ENCODE measurements around the gene BIRC6. TPM values are rescaled to one million over a fixed set of nuclear protein-coding genes. Genes with fewer than 3 reads are reported as not detected.

Gene BIRC6
- polyA plus RNA-seq, 1 donor (not counting 4 experiments of a cell fraction or from before 2014, with no cell fraction given) = 57.0 TPM

DNA sequence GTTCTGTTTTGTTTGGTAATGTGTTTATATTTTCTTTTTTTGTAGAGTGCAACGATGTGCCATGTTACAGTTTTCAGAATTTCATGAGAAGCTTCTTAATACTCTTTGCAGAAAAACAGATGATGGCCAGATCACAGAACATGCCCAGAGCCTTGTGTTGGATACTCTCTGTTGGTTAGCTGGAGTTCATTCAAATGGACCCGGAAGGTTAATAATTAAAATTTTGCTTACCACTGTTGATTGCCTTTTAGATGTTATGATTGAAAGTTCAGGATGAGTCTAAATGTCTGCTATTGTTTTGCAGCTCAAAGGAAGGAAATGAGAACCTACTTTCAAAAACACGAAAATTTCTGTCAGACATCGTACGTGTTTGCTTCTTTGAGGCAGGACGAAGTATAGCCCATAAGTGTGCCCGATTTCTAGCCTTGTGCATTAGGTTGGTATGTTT lies 85.2 kb downstream of the BIRC6 start:
- FAIRE-seq (no peak), DNase-seq (ENCODE audit: low read depth, low spot score) (no peak)
- H3K9ac ChIP-seq (ENCODE audit: control insufficient read depth, extremely low read depth, insufficient read depth, low read length) = no peak overlapping the region
- no peak overlapping the region for H2AFZ ChIP-seq (ENCODE audit: control insufficient read depth, low read length)
- TF ChIP-seq, protein P1, sequence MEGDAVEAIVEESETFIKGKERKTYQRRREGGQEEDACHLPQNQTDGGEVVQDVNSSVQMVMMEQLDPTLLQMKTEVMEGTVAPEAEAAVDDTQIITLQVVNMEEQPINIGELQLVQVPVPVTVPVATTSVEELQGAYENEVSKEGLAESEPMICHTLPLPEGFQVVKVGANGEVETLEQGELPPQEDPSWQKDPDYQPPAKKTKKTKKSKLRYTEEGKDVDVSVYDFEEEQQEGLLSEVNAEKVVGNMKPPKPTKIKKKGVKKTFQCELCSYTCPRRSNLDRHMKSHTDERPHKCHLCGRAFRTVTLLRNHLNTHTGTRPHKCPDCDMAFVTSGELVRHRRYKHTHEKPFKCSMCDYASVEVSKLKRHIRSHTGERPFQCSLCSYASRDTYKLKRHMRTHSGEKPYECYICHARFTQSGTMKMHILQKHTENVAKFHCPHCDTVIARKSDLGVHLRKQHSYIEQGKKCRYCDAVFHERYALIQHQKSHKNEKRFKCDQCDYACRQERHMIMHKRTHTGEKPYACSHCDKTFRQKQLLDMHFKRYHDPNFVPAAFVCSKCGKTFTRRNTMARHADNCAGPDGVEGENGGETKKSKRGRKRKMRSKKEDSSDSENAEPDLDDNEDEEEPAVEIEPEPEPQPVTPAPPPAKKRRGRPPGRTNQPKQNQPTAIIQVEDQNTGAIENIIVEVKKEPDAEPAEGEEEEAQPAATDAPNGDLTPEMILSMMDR (optimal IDR thresholded peaks at IDR 0.05 in 1 of 3, IDR thresholded peaks at IDR 0.05 in 1 of 3, conservative IDR thresholded peaks at IDR 0.05 in 1 of 3; ENCODE audit: extremely low read depth in 1 of 3, insufficient read depth in 2 of 3, low read length in 3 of 3) = no peak
- TF ChIP-seq EZH2 (IDR thresholded peaks at IDR 0.05; ENCODE audit: low read length) = no peak
- H3K36me3 ChIP-seq (ENCODE audit: control insufficient read depth in 2 of 2, extremely low read depth in 1 of 2, insufficient read depth in 2 of 2, low read length in 2 of 2) = peaks cover 14 to 33% of the 10 kb centered on the region in 2 experiments
- H3K4me2 ChIP-seq (ENCODE audit: control insufficient read depth, extremely low read depth, insufficient read depth, low read depth, low read length) = no peak overlapping the region
- no peaks in the 10 kb centered on the region for H3K4me1 ChIP-seq (ENCODE audit: control insufficient read depth, extremely low read depth, insufficient read depth, low read length)
- no peaks in the 10 kb centered on the region for H3K9me1 ChIP-seq (ENCODE audit: control insufficient read depth, extremely low read depth, insufficient read depth, low read length)
- H3K79me2 ChIP-seq (ENCODE audit: control insufficient read depth, insufficient read depth, low read length) = no peaks in the 10 kb centered on the region
- H3K9me3 ChIP-seq (ENCODE audit: control insufficient read depth, low read depth, low read length) = no peaks in the 10 kb centered on the region
- dilution Hi-C loops (cut with MboI; ENCODE audit: extremely low pct_ligation_motif_present, low sequenced_read_pairs) = no loop called here
- H3K4me3 ChIP-seq (ENCODE audit: control insufficient read depth in 2 of 3, extremely low read depth in 1 of 3, insufficient read depth in 2 of 3, low read depth in 1 of 3, low read length in 3 of 3) = no peak overlapping the region
- H3K27me3 ChIP-seq (ENCODE audit: control insufficient read depth, extremely low read depth, insufficient read depth, low read length) = no peaks in the 10 kb centered on the region
- no peaks in the 10 kb centered on the region for H4K20me1 ChIP-seq (ENCODE audit: control insufficient read depth, extremely low read depth, insufficient read depth, low read length)
- no peak overlapping the region for H3K27ac ChIP-seq (ENCODE audit: control insufficient read depth, insufficient read depth, low read length)

DNA sequence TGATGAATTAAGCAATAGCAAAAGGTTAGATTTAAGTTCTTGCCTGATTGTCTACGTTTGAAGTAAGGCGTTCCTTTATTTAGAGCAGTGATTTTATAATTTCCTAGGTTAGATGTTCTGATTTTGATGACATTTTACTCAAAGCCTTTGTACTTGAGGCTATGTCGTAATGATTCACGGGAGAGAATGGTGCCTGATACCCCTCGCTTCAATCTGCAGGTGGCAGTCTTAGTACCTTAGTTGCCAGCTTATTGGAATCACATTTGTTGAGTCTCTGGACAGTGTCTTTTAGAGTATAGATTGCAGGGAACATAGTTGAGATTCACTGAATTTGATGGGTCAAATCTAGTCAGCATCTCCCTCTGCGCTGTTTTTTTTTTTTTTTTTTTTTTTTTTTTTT lies 89.5 kb downstream of the BIRC6 start:
- no peaks in the 10 kb centered on the region for H3K27me3 ChIP-seq (ENCODE audit: control insufficient read depth, extremely low read depth, insufficient read depth, low read length)
- H3K4me3 ChIP-seq (ENCODE audit: control insufficient read depth in 2 of 3, extremely low read depth in 1 of 3, insufficient read depth in 2 of 3, low read depth in 1 of 3, low read length in 3 of 3) = no peak overlapping the region
- H3K9me3 ChIP-seq (ENCODE audit: control insufficient read depth, low read depth, low read length) = no peaks in the 10 kb centered on the region
- H3K79me2 ChIP-seq (ENCODE audit: control insufficient read depth, insufficient read depth, low read length) = no peaks in the 10 kb centered on the region
- H3K9me1 ChIP-seq (ENCODE audit: control insufficient read depth, extremely low read depth, insufficient read depth, low read length) = no peaks in the 10 kb centered on the region
- no peak overlapping the region for H3K27ac ChIP-seq (ENCODE audit: control insufficient read depth, insufficient read depth, low read length)
- TF ChIP-seq EZH2 (IDR thresholded peaks at IDR 0.05; ENCODE audit: low read length) = no peak
- TF ChIP-seq, protein P1 (optimal IDR thresholded peaks at IDR 0.05 in 1 of 3, IDR thresholded peaks at IDR 0.05 in 1 of 3, conservative IDR thresholded peaks at IDR 0.05 in 1 of 3; ENCODE audit: extremely low read depth in 1 of 3, insufficient read depth in 2 of 3, low read length in 3 of 3) = no peak
- no peak for FAIRE-seq
- dilution Hi-C loops (cut with MboI; ENCODE audit: extremely low pct_ligation_motif_present, low sequenced_read_pairs) = no loop called here
- no peak overlapping the region for H3K4me2 ChIP-seq (ENCODE audit: control insufficient read depth, extremely low read depth, insufficient read depth, low read depth, low read length)
- H4K20me1 ChIP-seq (ENCODE audit: control insufficient read depth, extremely low read depth, insufficient read depth, low read length) = no peaks in the 10 kb centered on the region
- peaks cover 13 to 14% of the 10 kb centered on the region in 2 experiments for H3K36me3 ChIP-seq (ENCODE audit: control insufficient read depth in 2 of 2, extremely low read depth in 1 of 2, insufficient read depth in 2 of 2, low read length in 2 of 2)
- H3K9ac ChIP-seq (ENCODE audit: control insufficient read depth, extremely low read depth, insufficient read depth, low read length) = no peak overlapping the region
- H3K4me1 ChIP-seq (ENCODE audit: control insufficient read depth, extremely low read depth, insufficient read depth, low read length) = no peaks in the 10 kb centered on the region
- no peak for DNase-seq (ENCODE audit: low read depth, low spot score)
- no peak overlapping the region for H2AFZ ChIP-seq (ENCODE audit: control insufficient read depth, low read length)
